ENCODE results near the gene NHLH1. TPM values are rescaled to one million over a fixed set of nuclear protein-coding genes. Genes with fewer than 3 reads are reported as not detected.

NHLH1 gene
- total and polyA plus RNA-seq, 4 donors, result 0.08 TPM; not detected in 3

- no peak for TF ChIP-seq ATF3 (IDR thresholded peaks at IDR 0.05)
Observed at GRCh38 chr1:160359559-160360226, 7.2 kb upstream of the NHLH1 start (continued).

- peaks cover 7 to 44% (median 34%) of the 10 kb centered on the region in 4 donors for H3K36me3 ChIP-seq (ENCODE audit: control insufficient read depth in 4 of 4, insufficient read depth in 3 of 4, low read depth in 1 of 4, low read length in 3 of 4)
- DNase-seq (ENCODE audit: low spot score), result no peak
- no peak overlapping the region for H3K9ac ChIP-seq (ENCODE audit: low read depth in 1 of 2, low read length in 2 of 2)
- no peaks in the 10 kb centered on the region for H3K27me3 ChIP-seq (ENCODE audit: control insufficient read depth in 4 of 4, insufficient read depth in 4 of 4, low read length in 3 of 4)
- no peaks in the 10 kb centered on the region for H3K9me3 ChIP-seq (ENCODE audit: control insufficient read depth in 4 of 4, low read length in 3 of 4)
- H3K4me1 ChIP-seq (ENCODE audit: control insufficient read depth in 4 of 4, insufficient read depth in 4 of 4, low read length in 3 of 4), result no peaks in the 10 kb centered on the region
- no peak overlapping the region for H3K4me3 ChIP-seq (ENCODE audit: low read depth in 1 of 3, low read length in 3 of 3)
- H3K27ac ChIP-seq (ENCODE audit: low read depth in 1 of 2, low read length in 2 of 2), result no peak overlapping the region
- TF ChIP-seq MAX (IDR thresholded peaks at IDR 0.05) (no peak), FOXA2 (IDR thresholded peaks at IDR 0.05) (no peak), REST (IDR thresholded peaks at IDR 0.05) (no peak), RAD21 (IDR thresholded peaks at IDR 0.05) (no peak), GABPA (IDR thresholded peaks at IDR 0.05 in 1 of 2, conservative IDR thresholded peaks at IDR 0.05 in 1 of 2) (no peak), FOXA1 (IDR thresholded peaks at IDR 0.05) (no peak), SP1 (IDR thresholded peaks at IDR 0.05) (no peak), ATF3 (IDR thresholded peaks at IDR 0.05) (no peak), TAF1 (conservative IDR thresholded peaks at IDR 0.05) (no peak), JUND (IDR thresholded peaks at IDR 0.05) (no peak), ZBTB33 (IDR thresholded peaks at IDR 0.05) (no peak), NR2F2 (IDR thresholded peaks at IDR 0.05) (no peak), YY1 (IDR thresholded peaks at IDR 0.05) (no peak), RXRA (IDR thresholded peaks at IDR 0.05) (no peak), HNF4A (conservative IDR thresholded peaks at IDR 0.05) (no peak), CTCF (IDR thresholded peaks at IDR 0.05; ENCODE audit: low read depth, low read length, missing input control) (no peak), EGR1 (IDR thresholded peaks at IDR 0.05; ENCODE audit: low read depth in 2 of 2) (no peak)
- 94% methylated on average over 8 of the region's 8 CpGs for WGBS
Observed at GRCh38 chr1:160360227-160360695, 6.6 kb upstream of the NHLH1 start.

All from liver (tissue), 9 donors.